Stimulated activated CD4-positive, alpha-beta T cell treated with anti-CD3 and anti-CD28 coated beads, Interleukin-4, amount 100 ng/mL, for 4 hours (primary cell): Measurements from ENCODE around the gene NCK1.

ENCODE experiments used
- DNase-seq, 2 experiments: peaks; one replicate each; pipeline ENCODE4 v3.0.0-alpha.2; 2020

The NCK1 gene

GRCh38 chr3:136861890-136862616, at the start of gene NCK1:
Gene NCK1, plus strand, starts transcription at chr3:136862208. Its CDS starts 65,794 bp downstream, at chr3:136928002.
- peak; percentile 95 to 98 for DNase-seq

- DNase-seq, result no peak
Measured at GRCh38 chr3:136817448-136817847, 44.6 kb upstream of the NCK1 start.

- peak; percentile 8 to 36 for DNase-seq
Measured at GRCh38 chr3:136818191-136818768, 43.7 kb upstream of the NCK1 start.

GRCh38 chr3:136818769-136819391, 43.1 kb upstream of the NCK1 start, which contains the start of gene SLC35G2:
Gene SLC35G2, plus strand, starts transcription at chr3:136819126. Its CDS starts 35,335 bp downstream, at chr3:136854461.
- peak; percentile 21 to 38 for DNase-seq

- peak; percentile 5 to 8 for DNase-seq
Measured at GRCh38 chr3:136819392-136819730, 42.6 kb upstream of the NCK1 start.

GRCh38 chr3:136819731-136820679, 42.0 kb upstream of the NCK1 start:
- DNase-seq, result peak; percentile 5 to 27

GRCh38 chr3:136831461-136831860, 30.5 kb upstream of the NCK1 start:
- no peak for DNase-seq

- DNase-seq, result no peak
Measured at GRCh38 chr3:136835089-136835812, 26.8 kb upstream of the NCK1 start.

GRCh38 chr3:136835813-136836510, 26.0 kb upstream of the NCK1 start:
- no peak for DNase-seq

GRCh38 chr3:136836511-136837156, 25.4 kb upstream of the NCK1 start:
- DNase-seq, result no peak

GRCh38 chr3:136838641-136839555, 23.1 kb upstream of the NCK1 start:
- no peak for DNase-seq

- no peak for DNase-seq
Measured at GRCh38 chr3:136839556-136839931, 22.5 kb upstream of the NCK1 start.

GRCh38 chr3:136840252-136840651, 21.8 kb upstream of the NCK1 start:
- no peak for DNase-seq

- no peak for DNase-seq
Measured at GRCh38 chr3:136842294-136842693, 19.7 kb upstream of the NCK1 start.

- DNase-seq, result no peak
Measured at GRCh38 chr3:136844724-136845123, 17.3 kb upstream of the NCK1 start.

GRCh38 chr3:136852180-136852579, 9.8 kb upstream of the NCK1 start:
- no peak for DNase-seq

- no peak for DNase-seq
Measured at GRCh38 chr3:136856665-136857064, 5.3 kb upstream of the NCK1 start.

GRCh38 chr3:136858381-136858780, 3.6 kb upstream of the NCK1 start:
- DNase-seq, result no peak

- no peak for DNase-seq
Measured at GRCh38 chr3:136860541-136860940, 1.5 kb upstream of the NCK1 start.
